ENCODE measurements around the gene SHISAL1.

DNA sequence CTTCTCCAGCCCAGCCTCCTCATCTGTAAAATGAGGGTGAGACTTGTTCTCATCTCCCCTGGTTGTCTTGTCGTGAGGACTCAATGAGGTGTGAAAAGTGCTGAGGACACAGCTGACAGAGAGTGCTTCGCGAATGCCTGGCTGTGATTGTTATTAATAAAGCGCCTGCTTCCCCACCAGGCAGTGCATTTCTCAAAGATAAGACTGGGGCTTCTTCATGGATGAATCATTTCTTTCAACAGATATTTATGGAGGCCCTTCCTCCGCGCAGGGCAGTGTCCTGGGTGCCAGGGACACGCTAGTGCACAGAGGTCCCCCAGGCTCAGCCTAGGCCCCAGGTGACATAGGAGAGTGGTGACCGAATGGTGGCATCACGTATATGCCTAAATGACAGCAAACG lies 34.3 kb upstream of the SHISAL1 start:
- no peak for TF ChIP-seq POLR2AphosphoS5 (IDR thresholded peaks at IDR 0.05; ENCODE audit: insufficient read depth in 1 of 2, low read depth in 1 of 2)
- TF ChIP-seq POLR2A (IDR thresholded peaks at IDR 0.05) = no peak
- TF ChIP-seq, protein P1, sequence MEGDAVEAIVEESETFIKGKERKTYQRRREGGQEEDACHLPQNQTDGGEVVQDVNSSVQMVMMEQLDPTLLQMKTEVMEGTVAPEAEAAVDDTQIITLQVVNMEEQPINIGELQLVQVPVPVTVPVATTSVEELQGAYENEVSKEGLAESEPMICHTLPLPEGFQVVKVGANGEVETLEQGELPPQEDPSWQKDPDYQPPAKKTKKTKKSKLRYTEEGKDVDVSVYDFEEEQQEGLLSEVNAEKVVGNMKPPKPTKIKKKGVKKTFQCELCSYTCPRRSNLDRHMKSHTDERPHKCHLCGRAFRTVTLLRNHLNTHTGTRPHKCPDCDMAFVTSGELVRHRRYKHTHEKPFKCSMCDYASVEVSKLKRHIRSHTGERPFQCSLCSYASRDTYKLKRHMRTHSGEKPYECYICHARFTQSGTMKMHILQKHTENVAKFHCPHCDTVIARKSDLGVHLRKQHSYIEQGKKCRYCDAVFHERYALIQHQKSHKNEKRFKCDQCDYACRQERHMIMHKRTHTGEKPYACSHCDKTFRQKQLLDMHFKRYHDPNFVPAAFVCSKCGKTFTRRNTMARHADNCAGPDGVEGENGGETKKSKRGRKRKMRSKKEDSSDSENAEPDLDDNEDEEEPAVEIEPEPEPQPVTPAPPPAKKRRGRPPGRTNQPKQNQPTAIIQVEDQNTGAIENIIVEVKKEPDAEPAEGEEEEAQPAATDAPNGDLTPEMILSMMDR (IDR thresholded peaks at IDR 0.05) = no peak
